Upper lobe of left lung (tissue), 4 donors: ENCODE measurements around the gene ZNF687.

Experiments used
- POLR2A ChIP-seq, 4 donors: fragments of 450-650 bp; IDR thresholded peaks; one replicate each; pipeline ENCODE4 v1.5.1; 2016 to 2017; ENCODE audit warnings: antibody characterized with exemption in 4 of 4, mild to moderate bottlenecking in 2 of 4
- POLR2AphosphoS5 ChIP-seq, 2 donors: sonication (generic); formaldehyde crosslinking; IDR thresholded peaks; one replicate each; pipeline ENCODE4 v1.5.1; 2017; ENCODE audit warnings: antibody characterized with exemption in 2 of 2
- TF ChIP-seq, protein P1 (sequence below), 6 experiments: fragments of 450-650 bp in 4 of 6; fragments of 200-600 bp in 2 of 6; sonication (generic) in 2 of 6; IDR thresholded peaks; one replicate each; pipeline ENCODE4 v1.5.1; 2016 to 2019; ENCODE audit warnings: antibody characterized with exemption in 6 of 6

DNA sequence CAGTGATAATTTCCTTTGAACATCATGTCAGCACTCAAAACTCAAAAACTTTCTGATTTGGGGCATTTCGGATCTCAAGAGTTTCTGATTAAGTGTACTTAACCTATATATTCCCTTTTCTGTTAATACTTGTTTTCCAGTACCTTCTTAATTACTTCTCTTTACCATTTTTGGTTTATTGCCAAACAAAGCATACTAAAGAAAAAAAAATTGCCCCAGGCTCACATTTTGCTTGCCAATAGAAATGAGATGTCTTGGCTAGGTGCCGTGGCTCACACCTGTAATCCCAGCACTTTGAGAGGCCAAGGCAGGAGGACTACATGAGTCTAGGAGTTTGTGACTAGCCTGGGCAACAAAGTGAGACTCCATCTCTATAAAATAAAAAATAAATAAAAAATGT is 22.7 kb upstream of the ZNF687 start:
- TF ChIP-seq POLR2A (IDR thresholded peaks at IDR 0.05), result no peak
- TF ChIP-seq, protein P1, sequence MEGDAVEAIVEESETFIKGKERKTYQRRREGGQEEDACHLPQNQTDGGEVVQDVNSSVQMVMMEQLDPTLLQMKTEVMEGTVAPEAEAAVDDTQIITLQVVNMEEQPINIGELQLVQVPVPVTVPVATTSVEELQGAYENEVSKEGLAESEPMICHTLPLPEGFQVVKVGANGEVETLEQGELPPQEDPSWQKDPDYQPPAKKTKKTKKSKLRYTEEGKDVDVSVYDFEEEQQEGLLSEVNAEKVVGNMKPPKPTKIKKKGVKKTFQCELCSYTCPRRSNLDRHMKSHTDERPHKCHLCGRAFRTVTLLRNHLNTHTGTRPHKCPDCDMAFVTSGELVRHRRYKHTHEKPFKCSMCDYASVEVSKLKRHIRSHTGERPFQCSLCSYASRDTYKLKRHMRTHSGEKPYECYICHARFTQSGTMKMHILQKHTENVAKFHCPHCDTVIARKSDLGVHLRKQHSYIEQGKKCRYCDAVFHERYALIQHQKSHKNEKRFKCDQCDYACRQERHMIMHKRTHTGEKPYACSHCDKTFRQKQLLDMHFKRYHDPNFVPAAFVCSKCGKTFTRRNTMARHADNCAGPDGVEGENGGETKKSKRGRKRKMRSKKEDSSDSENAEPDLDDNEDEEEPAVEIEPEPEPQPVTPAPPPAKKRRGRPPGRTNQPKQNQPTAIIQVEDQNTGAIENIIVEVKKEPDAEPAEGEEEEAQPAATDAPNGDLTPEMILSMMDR (IDR thresholded peaks at IDR 0.05), result no peak
- TF ChIP-seq POLR2AphosphoS5 (IDR thresholded peaks at IDR 0.05), result no peak
